Measurements from ENCODE around the gene NKX6-2. TPM values are rescaled to one million over a fixed set of nuclear protein-coding genes. Genes with fewer than 3 reads are reported as not detected.

The NKX6-2 gene
- polyA plus RNA-seq, 1 donor (not counting 4 experiments of a cell fraction or from before 2014, with no cell fraction given) = not detected

DNA sequence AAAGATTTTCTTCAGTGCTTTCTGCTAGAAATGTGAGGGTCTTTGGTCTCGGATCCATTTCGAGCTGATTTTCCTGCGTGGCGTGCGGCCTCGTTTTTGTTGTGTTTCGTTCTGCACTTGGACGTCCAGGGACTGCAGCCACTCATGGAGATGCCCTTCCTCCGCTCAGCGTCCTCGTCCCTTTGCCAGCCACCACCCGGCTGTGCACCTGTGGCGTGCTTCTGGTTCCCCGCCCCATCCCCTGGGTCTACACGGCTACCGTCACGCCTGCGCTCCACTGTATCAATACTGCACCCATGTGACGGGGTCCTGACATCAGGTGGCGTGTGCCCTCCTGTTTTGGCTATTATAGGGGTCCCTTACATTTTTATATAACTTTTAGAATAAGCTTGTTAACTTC is 42.7 kb upstream of the NKX6-2 start:
- TF ChIP-seq EZH2 (IDR thresholded peaks at IDR 0.05; ENCODE audit: low read length) = no peak
- TF ChIP-seq, protein P1, sequence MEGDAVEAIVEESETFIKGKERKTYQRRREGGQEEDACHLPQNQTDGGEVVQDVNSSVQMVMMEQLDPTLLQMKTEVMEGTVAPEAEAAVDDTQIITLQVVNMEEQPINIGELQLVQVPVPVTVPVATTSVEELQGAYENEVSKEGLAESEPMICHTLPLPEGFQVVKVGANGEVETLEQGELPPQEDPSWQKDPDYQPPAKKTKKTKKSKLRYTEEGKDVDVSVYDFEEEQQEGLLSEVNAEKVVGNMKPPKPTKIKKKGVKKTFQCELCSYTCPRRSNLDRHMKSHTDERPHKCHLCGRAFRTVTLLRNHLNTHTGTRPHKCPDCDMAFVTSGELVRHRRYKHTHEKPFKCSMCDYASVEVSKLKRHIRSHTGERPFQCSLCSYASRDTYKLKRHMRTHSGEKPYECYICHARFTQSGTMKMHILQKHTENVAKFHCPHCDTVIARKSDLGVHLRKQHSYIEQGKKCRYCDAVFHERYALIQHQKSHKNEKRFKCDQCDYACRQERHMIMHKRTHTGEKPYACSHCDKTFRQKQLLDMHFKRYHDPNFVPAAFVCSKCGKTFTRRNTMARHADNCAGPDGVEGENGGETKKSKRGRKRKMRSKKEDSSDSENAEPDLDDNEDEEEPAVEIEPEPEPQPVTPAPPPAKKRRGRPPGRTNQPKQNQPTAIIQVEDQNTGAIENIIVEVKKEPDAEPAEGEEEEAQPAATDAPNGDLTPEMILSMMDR (optimal IDR thresholded peaks at IDR 0.05 in 1 of 3, IDR thresholded peaks at IDR 0.05 in 1 of 3, conservative IDR thresholded peaks at IDR 0.05 in 1 of 3; ENCODE audit: extremely low read depth in 1 of 3, insufficient read depth in 2 of 3, low read length in 3 of 3) = no peak
- no peaks in the 10 kb centered on the region for H4K20me1 ChIP-seq (ENCODE audit: control insufficient read depth, extremely low read depth, insufficient read depth, low read length)
- no peak for DNase-seq (ENCODE audit: low read depth, low spot score)
- no peaks in the 10 kb centered on the region for H3K9me1 ChIP-seq (ENCODE audit: control insufficient read depth, extremely low read depth, insufficient read depth, low read length)
- H3K79me2 ChIP-seq (ENCODE audit: control insufficient read depth, insufficient read depth, low read length) = no peaks in the 10 kb centered on the region
- H3K27me3 ChIP-seq (ENCODE audit: control insufficient read depth, extremely low read depth, insufficient read depth, low read length) = peaks cover 14% of the 10 kb centered on the region
- peaks cover 10% of the 10 kb centered on the region for H3K9me3 ChIP-seq (ENCODE audit: control insufficient read depth, low read depth, low read length)
- no peak overlapping the region for H3K27ac ChIP-seq (ENCODE audit: control insufficient read depth, insufficient read depth, low read length)
- dilution Hi-C loops (cut with MboI; ENCODE audit: extremely low pct_ligation_motif_present, low sequenced_read_pairs) = no loop called here
- no peaks in the 10 kb centered on the region for H3K36me3 ChIP-seq (ENCODE audit: control insufficient read depth in 2 of 2, extremely low read depth in 1 of 2, insufficient read depth in 2 of 2, low read length in 2 of 2)
- H3K4me1 ChIP-seq (ENCODE audit: control insufficient read depth, extremely low read depth, insufficient read depth, low read length) = no peaks in the 10 kb centered on the region
- FAIRE-seq = no peak
- no peak overlapping the region for H3K4me3 ChIP-seq (ENCODE audit: control insufficient read depth in 2 of 3, extremely low read depth in 1 of 3, insufficient read depth in 2 of 3, low read depth in 1 of 3, low read length in 3 of 3)
- H3K4me2 ChIP-seq (ENCODE audit: control insufficient read depth, extremely low read depth, insufficient read depth, low read depth, low read length) = no peak overlapping the region
- no peak overlapping the region for H3K9ac ChIP-seq (ENCODE audit: control insufficient read depth, extremely low read depth, insufficient read depth, low read length)
- H2AFZ ChIP-seq (ENCODE audit: control insufficient read depth, low read length) = no peak overlapping the region

DNA sequence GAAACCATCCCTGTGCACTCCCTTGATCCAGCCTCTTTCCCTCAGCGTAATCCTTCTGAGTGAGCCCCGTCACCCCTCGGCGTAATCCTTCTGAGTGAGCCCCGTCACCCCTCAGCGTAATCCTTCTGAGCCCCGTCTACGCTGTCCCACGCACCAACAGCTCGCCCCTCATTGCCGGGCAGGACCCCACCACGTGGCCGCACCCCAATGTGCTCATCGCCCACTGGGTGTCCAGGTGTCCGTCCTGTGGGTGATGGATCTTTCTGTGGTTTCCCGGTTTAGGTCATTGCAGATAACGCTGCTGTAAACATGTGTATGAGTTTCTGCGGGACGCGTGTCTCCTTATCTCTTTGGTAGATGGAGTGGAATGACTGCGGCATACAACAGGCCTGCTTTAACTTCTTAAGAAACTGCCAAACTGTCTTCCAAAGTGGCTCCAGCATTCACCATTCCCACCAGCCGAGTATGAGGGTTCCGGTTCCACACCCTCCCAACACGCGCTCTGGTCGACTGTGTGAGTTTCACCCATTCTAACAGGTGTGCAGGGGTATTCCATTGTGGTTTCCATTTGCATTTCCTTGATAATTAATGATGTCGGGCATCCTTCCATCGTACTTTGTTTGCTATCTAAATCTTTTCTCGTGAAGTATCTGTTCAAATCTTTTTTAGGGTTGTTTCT is 42.1 kb upstream of the NKX6-2 start:
- Histone ChIP-seq H3K9me3 (ENCODE audit: control insufficient read depth, low read depth, low read length) (peaks cover 10% of the 10 kb centered on the region), H3K79me2 (ENCODE audit: control insufficient read depth, insufficient read depth, low read length) (no peaks in the 10 kb centered on the region), H3K4me2 (ENCODE audit: control insufficient read depth, extremely low read depth, insufficient read depth, low read depth, low read length) (no peak overlapping the region), H3K4me3 (ENCODE audit: control insufficient read depth in 2 of 3, extremely low read depth in 1 of 3, insufficient read depth in 2 of 3, low read depth in 1 of 3, low read length in 3 of 3) (no peak overlapping the region), H3K9me1 (ENCODE audit: control insufficient read depth, extremely low read depth, insufficient read depth, low read length) (no peaks in the 10 kb centered on the region), H3K27ac (ENCODE audit: control insufficient read depth, insufficient read depth, low read length) (no peak overlapping the region), H2AFZ (ENCODE audit: control insufficient read depth, low read length) (no peak overlapping the region), H3K27me3 (ENCODE audit: control insufficient read depth, extremely low read depth, insufficient read depth, low read length) (peaks cover 9% of the 10 kb centered on the region), H3K4me1 (ENCODE audit: control insufficient read depth, extremely low read depth, insufficient read depth, low read length) (no peaks in the 10 kb centered on the region), H4K20me1 (ENCODE audit: control insufficient read depth, extremely low read depth, insufficient read depth, low read length) (no peaks in the 10 kb centered on the region), H3K9ac (ENCODE audit: control insufficient read depth, extremely low read depth, insufficient read depth, low read length) (no peak overlapping the region), H3K36me3 (ENCODE audit: control insufficient read depth in 2 of 2, extremely low read depth in 1 of 2, insufficient read depth in 2 of 2, low read length in 2 of 2) (no peaks in the 10 kb centered on the region)
- DNase-seq (ENCODE audit: low read depth, low spot score) (no peak), FAIRE-seq (no peak)
- TF ChIP-seq, protein P1 (optimal IDR thresholded peaks at IDR 0.05 in 1 of 3, IDR thresholded peaks at IDR 0.05 in 1 of 3, conservative IDR thresholded peaks at IDR 0.05 in 1 of 3; ENCODE audit: extremely low read depth in 1 of 3, insufficient read depth in 2 of 3, low read length in 3 of 3) = no peak
- no peak for TF ChIP-seq EZH2 (IDR thresholded peaks at IDR 0.05; ENCODE audit: low read length)
- dilution Hi-C loops (cut with MboI; ENCODE audit: extremely low pct_ligation_motif_present, low sequenced_read_pairs) = no loop called here
